Stimulated activated CD8-positive, alpha-beta memory T cell treated with anti-CD3 and anti-CD28 coated beads, Interleukin-12 subunit alpha, Interleukin-12 subunit beta, amount 100 ng/mL, for 24 hours (primary cell): Measurements from ENCODE around the gene HELLS.
A peak's percentile ranks its signal among the peaks of the same experiment; 100 is the strongest.
"Not testable (repeated sequence)": the region's sequence is repeated elsewhere in the genome, so short reads cannot be mapped to it uniquely, and the experiment has no call there.

Source experiments
- DNase-seq: peaks from one replicate; pipeline ENCODE4 v3.0.0-alpha.2; 2020; ENCODE audit errors: extremely low read depth

Gene HELLS

GRCh38 chr10:94545391-94546048 lies at the start of gene HELLS:
HELLS (plus strand) TSS chr10:94545788; CDS start chr10:94545922, 134 bp downstream.
- peak; percentile 38 for DNase-seq

- no peak for DNase-seq
These were observed 49.6 kb upstream of the HELLS start for GRCh38 chr10:94496010-94496409.

GRCh38 chr10:94496646-94497045 lies 48.9 kb upstream of the HELLS start:
- no peak for DNase-seq

GRCh38 chr10:94500063-94500462 lies 45.5 kb upstream of the HELLS start:
- DNase-seq, result no peak

GRCh38 chr10:94521276-94522250 lies 24.0 kb upstream of the HELLS start:
- no peak for DNase-seq

- no peak for DNase-seq
These were observed 21.4 kb upstream of the HELLS start for GRCh38 chr10:94524146-94524545.

- no peak for DNase-seq
These were observed 20.9 kb upstream of the HELLS start for GRCh38 chr10:94524711-94525110.

- not testable (repeated sequence) for DNase-seq
These were observed 14.0 kb upstream of the HELLS start for GRCh38 chr10:94531550-94531949.

GRCh38 chr10:94533027-94533426 lies 12.6 kb upstream of the HELLS start:
- DNase-seq, result no peak

GRCh38 chr10:94542282-94542681 lies 3.3 kb upstream of the HELLS start:
- DNase-seq, result not testable (repeated sequence)

- no peak for DNase-seq
These were observed 687 bp downstream of the HELLS start for GRCh38 chr10:94546049-94546900.

GRCh38 chr10:94546901-94547185 lies 1.3 kb downstream of the HELLS start:
- no peak for DNase-seq

- DNase-seq, result no peak
These were observed 3.6 kb downstream of the HELLS start for GRCh38 chr10:94549221-94549620.

- not testable (repeated sequence) for DNase-seq
These were observed 22.2 kb downstream of the HELLS start for GRCh38 chr10:94567714-94568307.

GRCh38 chr10:94571081-94571480 lies 25.5 kb downstream of the HELLS start:
- no peak for DNase-seq

- no peak for DNase-seq
These were observed 25.9 kb downstream of the HELLS start for GRCh38 chr10:94571528-94571927.

GRCh38 chr10:94578790-94579189 lies 33.2 kb downstream of the HELLS start:
- no peak for DNase-seq

GRCh38 chr10:94583124-94583523 lies 37.5 kb downstream of the HELLS start:
- DNase-seq, result no peak

- DNase-seq, result no peak
These were observed 46.0 kb downstream of the HELLS start for GRCh38 chr10:94591461-94592205.

GRCh38 chr10:94602729-94603515 lies 57.3 kb downstream of the HELLS start:
- DNase-seq, result no peak
